SK-N-SH (cell line): ENCODE results near the gene SRD5A1.

Experiments
- GABPA ChIP-seq: IDR thresholded peaks from 2 replicates; pipeline ENCODE4 v1.4.0; 2012; ENCODE audit warnings: low read depth, mild to moderate bottlenecking
- POLR2AphosphoS5 ChIP-seq: IDR thresholded peaks from 2 replicates; pipeline ENCODE4 v1.6.1; 2012; ENCODE audit warnings: low read depth, low read length
- RAD21 ChIP-seq: IDR thresholded peaks from 2 replicates; pipeline ENCODE4 v1.6.1; 2012; ENCODE audit warnings: mild to moderate bottlenecking, low read length
- RCOR1 ChIP-seq: fragments of 150-350 bp; IDR thresholded peaks from 2 replicates; pipeline ENCODE4 v1.6.1; 2017; ENCODE audit warnings: antibody characterized with exemption, low read length
- RFX5 ChIP-seq: IDR thresholded peaks from 2 replicates; pipeline ENCODE4 v1.6.1; 2012; ENCODE audit warnings: mild to moderate bottlenecking, improper control_type of control experiment, low read length
- SIN3A ChIP-seq: IDR thresholded peaks from 2 replicates; pipeline ENCODE4 v1.6.1; 2012; ENCODE audit warnings: low read depth, mild to moderate bottlenecking, low read length, moderate library complexity, borderline replicate concordance
- TF ChIP-seq, protein P1 (sequence below): fragments of 200-600 bp; sonication (generic); IDR thresholded peaks from 2 replicates; pipeline ENCODE4 v1.6.1; 2017; ENCODE audit warnings: antibody characterized with exemption, mild to moderate bottlenecking, moderate library complexity
- TF ChIP-seq, protein P2 (sequence below): IDR thresholded peaks from 2 replicates; pipeline ENCODE4 v1.6.1; 2012; ENCODE audit warnings: mild to moderate bottlenecking, low read depth, low read length, moderate library complexity

DNA sequence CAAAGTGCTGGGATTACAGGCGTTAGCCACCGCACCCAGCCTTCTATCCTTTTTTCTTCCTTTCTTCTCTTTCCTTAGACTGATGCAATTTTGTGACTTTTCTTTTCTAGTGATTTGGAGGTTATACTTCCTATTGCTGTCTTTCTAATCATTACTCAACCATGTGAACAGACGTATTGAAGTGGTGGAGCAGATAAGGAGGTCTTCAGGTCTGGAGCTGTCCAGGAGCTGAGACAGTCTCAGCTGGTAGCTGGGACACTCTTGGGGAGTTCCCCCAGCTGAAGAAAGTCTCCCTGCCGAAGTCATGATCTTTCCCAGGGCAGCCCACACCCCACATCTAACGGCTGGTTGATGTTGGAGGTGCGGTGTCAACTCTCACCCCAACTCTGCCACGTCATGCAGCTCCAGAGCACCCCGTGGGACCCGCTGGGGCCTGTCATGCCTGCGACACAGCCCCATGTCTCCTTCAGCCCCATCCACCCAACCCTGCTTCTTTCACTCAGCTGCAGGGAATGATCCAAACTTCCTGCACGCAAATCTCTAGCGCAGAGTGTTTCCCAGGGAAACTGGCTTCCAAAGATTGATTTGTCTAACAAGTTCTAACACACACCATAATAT, 41.5 kb upstream of the SRD5A1 start:
- TF ChIP-seq, protein P1, sequence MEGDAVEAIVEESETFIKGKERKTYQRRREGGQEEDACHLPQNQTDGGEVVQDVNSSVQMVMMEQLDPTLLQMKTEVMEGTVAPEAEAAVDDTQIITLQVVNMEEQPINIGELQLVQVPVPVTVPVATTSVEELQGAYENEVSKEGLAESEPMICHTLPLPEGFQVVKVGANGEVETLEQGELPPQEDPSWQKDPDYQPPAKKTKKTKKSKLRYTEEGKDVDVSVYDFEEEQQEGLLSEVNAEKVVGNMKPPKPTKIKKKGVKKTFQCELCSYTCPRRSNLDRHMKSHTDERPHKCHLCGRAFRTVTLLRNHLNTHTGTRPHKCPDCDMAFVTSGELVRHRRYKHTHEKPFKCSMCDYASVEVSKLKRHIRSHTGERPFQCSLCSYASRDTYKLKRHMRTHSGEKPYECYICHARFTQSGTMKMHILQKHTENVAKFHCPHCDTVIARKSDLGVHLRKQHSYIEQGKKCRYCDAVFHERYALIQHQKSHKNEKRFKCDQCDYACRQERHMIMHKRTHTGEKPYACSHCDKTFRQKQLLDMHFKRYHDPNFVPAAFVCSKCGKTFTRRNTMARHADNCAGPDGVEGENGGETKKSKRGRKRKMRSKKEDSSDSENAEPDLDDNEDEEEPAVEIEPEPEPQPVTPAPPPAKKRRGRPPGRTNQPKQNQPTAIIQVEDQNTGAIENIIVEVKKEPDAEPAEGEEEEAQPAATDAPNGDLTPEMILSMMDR: no peak
- TF ChIP-seq, protein P2, sequence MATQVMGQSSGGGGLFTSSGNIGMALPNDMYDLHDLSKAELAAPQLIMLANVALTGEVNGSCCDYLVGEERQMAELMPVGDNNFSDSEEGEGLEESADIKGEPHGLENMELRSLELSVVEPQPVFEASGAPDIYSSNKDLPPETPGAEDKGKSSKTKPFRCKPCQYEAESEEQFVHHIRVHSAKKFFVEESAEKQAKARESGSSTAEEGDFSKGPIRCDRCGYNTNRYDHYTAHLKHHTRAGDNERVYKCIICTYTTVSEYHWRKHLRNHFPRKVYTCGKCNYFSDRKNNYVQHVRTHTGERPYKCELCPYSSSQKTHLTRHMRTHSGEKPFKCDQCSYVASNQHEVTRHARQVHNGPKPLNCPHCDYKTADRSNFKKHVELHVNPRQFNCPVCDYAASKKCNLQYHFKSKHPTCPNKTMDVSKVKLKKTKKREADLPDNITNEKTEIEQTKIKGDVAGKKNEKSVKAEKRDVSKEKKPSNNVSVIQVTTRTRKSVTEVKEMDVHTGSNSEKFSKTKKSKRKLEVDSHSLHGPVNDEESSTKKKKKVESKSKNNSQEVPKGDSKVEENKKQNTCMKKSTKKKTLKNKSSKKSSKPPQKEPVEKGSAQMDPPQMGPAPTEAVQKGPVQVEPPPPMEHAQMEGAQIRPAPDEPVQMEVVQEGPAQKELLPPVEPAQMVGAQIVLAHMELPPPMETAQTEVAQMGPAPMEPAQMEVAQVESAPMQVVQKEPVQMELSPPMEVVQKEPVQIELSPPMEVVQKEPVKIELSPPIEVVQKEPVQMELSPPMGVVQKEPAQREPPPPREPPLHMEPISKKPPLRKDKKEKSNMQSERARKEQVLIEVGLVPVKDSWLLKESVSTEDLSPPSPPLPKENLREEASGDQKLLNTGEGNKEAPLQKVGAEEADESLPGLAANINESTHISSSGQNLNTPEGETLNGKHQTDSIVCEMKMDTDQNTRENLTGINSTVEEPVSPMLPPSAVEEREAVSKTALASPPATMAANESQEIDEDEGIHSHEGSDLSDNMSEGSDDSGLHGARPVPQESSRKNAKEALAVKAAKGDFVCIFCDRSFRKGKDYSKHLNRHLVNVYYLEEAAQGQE: no peak
- TF ChIP-seq RFX5: no peak
- no peak for TF ChIP-seq SIN3A
- TF ChIP-seq RAD21: no peak
- no peak for TF ChIP-seq RCOR1
- TF ChIP-seq POLR2AphosphoS5: no peak
- no peak for TF ChIP-seq GABPA
